GM19238 (cell line): ENCODE data around the gene MACO1.

Experiments used
- DNase-seq: peaks from one replicate; pipeline ENCODE4 v3.0.0; 2011; ENCODE audit warnings: low spot score; ENCODE audit not compliant: insufficient read length

MACO1 gene

GRCh38 chr1:25543005-25543424 is 112.3 kb downstream of the MACO1 start:
- no peak for DNase-seq

DNA sequence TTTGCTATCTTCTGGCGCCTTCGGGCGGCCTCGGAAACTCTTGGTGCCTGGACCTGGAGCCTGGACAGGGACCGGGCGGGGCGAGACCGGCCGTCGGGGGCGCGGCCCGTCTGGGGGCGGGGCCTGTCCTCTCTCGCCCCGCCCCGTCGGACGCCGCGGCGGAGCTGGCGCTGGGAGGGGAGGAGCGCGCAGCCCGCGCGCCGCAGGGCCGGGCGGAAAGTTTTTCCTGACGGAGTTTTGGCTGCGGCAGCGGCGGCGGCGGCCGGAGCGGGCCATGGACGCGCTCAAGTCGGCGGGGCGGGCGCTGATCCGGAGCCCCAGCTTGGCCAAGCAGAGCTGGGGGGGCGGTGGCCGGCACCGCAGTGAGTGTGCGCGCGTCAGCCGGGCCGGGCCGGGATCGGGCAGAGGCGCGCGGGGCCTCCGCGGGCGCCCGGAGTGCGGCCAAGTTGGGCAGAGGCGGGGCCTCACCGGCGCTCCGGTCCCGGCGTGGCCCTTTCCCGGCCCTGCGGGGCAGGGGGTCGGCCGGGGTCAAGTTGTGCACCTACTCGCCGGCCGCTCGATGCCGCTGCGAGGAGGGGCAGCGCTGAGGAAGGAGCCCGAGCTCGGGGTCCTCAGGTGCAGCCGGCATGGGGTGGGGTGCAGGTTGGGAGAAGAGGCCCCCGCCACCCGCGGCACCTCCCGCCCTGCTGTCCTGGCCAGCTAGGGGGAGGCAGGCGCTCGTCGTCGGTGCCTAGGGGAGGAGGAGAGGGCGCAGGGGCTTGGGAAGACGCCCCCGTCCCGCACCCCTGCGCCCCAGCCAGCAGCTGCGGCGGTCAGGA is 112.9 kb downstream of the MACO1 start, which contains the start of gene LDLRAP1:
LDLRAP1 (plus strand) TSS at position 182 of the 818 bp plus-strand sequence; CDS start at position 275, 93 bp downstream.
- peak; percentile 83 for DNase-seq

DNA sequence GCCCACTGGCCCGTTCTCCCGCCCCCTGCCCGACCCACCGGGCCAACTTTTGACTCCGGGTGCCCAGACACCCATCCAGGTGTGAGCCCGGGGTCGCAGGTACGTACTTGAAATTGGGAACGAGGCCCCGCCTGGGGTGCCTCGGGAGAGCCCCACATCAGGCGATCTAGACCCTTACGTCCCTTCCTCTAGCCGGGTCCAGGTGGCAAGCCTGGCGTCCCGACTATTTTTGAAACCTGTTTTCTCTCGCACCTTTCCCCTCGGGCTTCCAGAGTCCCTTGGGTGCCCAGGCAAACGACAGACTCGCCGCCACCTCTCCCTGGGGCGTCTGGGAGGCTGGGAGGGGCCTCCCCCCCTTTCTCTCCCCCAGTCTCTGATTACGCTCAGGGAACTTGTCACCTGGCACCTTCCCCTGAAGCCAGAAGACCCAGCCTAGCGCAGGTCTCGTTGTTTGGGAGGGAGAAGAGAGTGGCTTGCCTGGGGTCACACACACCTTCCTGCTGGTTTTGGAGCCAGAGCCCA is 113.6 kb downstream of the MACO1 start:
- no peak for DNase-seq

DNA sequence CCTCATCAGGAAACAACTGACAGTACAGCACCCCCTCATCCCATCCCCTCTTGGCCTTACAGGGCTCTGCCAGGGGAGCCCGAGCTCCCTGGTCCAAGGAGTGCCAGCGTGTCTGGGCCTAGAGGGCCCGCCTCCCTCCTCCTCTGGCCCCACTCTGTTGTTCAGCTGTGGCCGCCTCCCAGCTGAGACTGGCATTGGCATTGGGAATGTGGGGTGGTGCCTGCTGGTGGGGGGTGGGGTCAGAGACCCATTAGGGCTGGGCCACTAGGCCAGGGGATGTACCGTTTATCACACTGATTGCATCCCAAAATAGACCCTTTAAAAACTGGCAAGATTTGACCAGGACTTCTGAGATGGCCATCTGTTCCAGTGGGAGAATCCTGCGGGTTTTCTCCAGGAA is 114.1 kb downstream of the MACO1 start:
- no peak for DNase-seq

- DNase-seq, result no peak
Measured at GRCh38 chr1:25545767-25546166, 115.1 kb downstream of the MACO1 start.

- DNase-seq, result no peak
Measured at GRCh38 chr1:25546193-25546592, 115.5 kb downstream of the MACO1 start.

- no peak for DNase-seq
Measured at GRCh38 chr1:25548601-25549000, 117.9 kb downstream of the MACO1 start.

DNA sequence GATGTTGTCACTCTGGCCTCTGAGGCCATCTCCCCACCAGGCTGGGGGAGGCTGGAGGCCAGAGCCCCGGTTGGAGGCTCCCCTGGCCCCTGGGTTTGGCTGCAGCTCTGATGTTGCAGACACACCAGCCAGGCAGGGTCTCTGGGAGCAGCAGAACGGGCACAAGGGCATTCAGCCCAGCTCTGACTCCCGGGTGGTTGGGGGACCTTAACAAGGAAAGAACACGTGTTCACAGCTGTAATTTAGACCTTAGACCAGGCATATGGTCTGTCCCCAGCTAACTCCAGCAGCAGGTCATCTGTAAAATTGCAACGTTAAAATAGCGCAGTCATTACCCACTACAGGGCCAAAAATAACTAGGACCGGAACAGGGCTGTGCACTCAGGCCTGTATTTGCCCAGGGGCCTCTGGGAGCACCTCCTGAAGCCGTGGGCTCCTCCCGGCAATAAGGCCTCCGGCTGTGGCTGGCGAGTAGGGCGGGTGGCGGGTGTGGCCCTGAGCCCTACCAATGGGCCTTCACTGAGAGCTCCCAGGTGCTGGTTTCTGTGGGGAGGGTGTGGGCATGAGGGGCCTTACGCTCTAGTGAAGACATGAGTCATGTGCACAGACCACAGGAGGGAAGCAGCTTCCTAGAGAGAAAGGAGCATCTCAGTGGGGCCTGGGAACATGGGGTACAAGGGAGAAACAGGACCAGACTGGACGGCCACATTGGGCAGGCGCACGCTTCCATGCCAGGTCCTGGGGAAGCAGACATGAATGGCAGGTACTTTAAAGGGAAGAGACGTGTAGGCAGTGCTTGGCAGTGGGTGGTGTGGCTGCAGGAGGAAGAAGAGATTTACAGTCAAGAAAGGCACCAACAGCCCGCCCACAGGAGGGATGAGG is 118.8 kb downstream of the MACO1 start:
- DNase-seq, result peak; percentile 90
